ENCODE data around the gene PLCD1. TPM values are rescaled to one million over a fixed set of nuclear protein-coding genes. Genes with fewer than 3 reads are reported as not detected.
A peak's percentile ranks its signal among the peaks of the same experiment; 100 is the strongest.
"Not testable (repeated sequence)": the region's sequence is repeated elsewhere in the genome, so short reads cannot be mapped to it uniquely, and the experiment has no call there.

PLCD1 gene
- total RNA-seq, 1 donor from 2014 or later = 30.1 TPM

GRCh38 chr3:38059591-38059990, 30.1 kb upstream of the PLCD1 start:
- DNase-seq (no peak), ATAC-seq (no peak)
- intact Hi-C loops (cut with DNase I) = no loop called here
- H3K36me3 ChIP-seq = no peaks in the 10 kb centered on the region
- no peaks in the 10 kb centered on the region for H3K9me3 ChIP-seq
- H3K27ac ChIP-seq = no peak overlapping the region
- H3K4me3 ChIP-seq = no peak overlapping the region
- H3K4me1 ChIP-seq = peaks cover 7% of the 10 kb centered on the region
- H3K27me3 ChIP-seq (ENCODE audit: low read depth) = no peaks in the 10 kb centered on the region
- TF ChIP-seq CTCF (IDR thresholded peaks at IDR 0.05) = no peak

- no peak for DNase-seq
- TF ChIP-seq CTCF (IDR thresholded peaks at IDR 0.05) = no peak
- intact Hi-C loops (cut with DNase I) = no loop called here
- Histone ChIP-seq H3K36me3 (no peaks in the 10 kb centered on the region), H3K9me3 (no peaks in the 10 kb centered on the region), H3K4me1 (peaks cover 11% of the 10 kb centered on the region), H3K27me3 (ENCODE audit: low read depth) (no peaks in the 10 kb centered on the region), H3K27ac (no peak overlapping the region), H3K4me3 (no peak overlapping the region)
- no peak for ATAC-seq
These were observed 29.7 kb upstream of the PLCD1 start for GRCh38 chr3:38059148-38059547.

GRCh38 chr3:38054499-38055001, 25.1 kb upstream of the PLCD1 start:
- Histone ChIP-seq H3K27me3 (ENCODE audit: low read depth) (no peaks in the 10 kb centered on the region), H3K4me3 (no peak overlapping the region), H3K36me3 (no peaks in the 10 kb centered on the region), H3K4me1 (peaks cover 16% of the 10 kb centered on the region), H3K9me3 (no peaks in the 10 kb centered on the region), H3K27ac (peak overlapping the region; percentile 48)
- intact Hi-C loops (cut with DNase I) = no loop called here
- DNase-seq = peak; percentile 58
- ATAC-seq = peak; percentile 85 to 89
- TF ChIP-seq CTCF (IDR thresholded peaks at IDR 0.05) = no peak

- H3K27me3 ChIP-seq (ENCODE audit: low read depth); DNase-seq; intact Hi-C loops (cut with DNase I); H3K9me3 ChIP-seq; H3K4me3 ChIP-seq; H3K36me3 ChIP-seq: not testable (repeated sequence)
- H3K27ac ChIP-seq = peak overlapping the region; percentile 33
- peaks cover 18% of the 10 kb centered on the region for H3K4me1 ChIP-seq
- peak in 1 of 2 donors; percentile 48 for ATAC-seq
These were observed 24.5 kb upstream of the PLCD1 start for GRCh38 chr3:38053813-38054498.

- peaks cover 18% of the 10 kb centered on the region for H3K4me1 ChIP-seq
- H3K36me3 ChIP-seq; H3K9me3 ChIP-seq; ATAC-seq; intact Hi-C loops (cut with DNase I); DNase-seq; H3K27ac ChIP-seq; H3K27me3 ChIP-seq (ENCODE audit: low read depth); H3K4me3 ChIP-seq: not testable (repeated sequence)
These were observed 23.8 kb upstream of the PLCD1 start for GRCh38 chr3:38053286-38053685.

GRCh38 chr3:38051131-38051530, 21.7 kb upstream of the PLCD1 start:
- intact Hi-C loops (cut with DNase I) = no loop called here
- no peaks in the 10 kb centered on the region for H3K9me3 ChIP-seq
- ATAC-seq = no peak
- no peaks in the 10 kb centered on the region for H3K27me3 ChIP-seq (ENCODE audit: low read depth)
- no peak for DNase-seq
- no peaks in the 10 kb centered on the region for H3K36me3 ChIP-seq
- no peak for TF ChIP-seq CTCF (IDR thresholded peaks at IDR 0.05)
- no peak overlapping the region for H3K27ac ChIP-seq
- H3K4me1 ChIP-seq = peaks cover 18% of the 10 kb centered on the region
- H3K4me3 ChIP-seq = no peak overlapping the region

Data from lower lobe of right lung (tissue), 2 donors.